Skeletal muscle cell (primary cell): ENCODE results near the gene AQP1.

ENCODE experiments used
- DNase-seq: peaks from one replicate; pipeline ENCODE4 v3.0.0-alpha.2; 2010; ENCODE audit warnings: low read depth
- H3K4me3 ChIP-seq: 2 replicates; pipeline ENCODE4 v1.5.1; 2011; ENCODE audit warnings: low read depth, mild to moderate bottlenecking, control low read depth, low read length, moderate library complexity

AQP1 gene

GRCh38 chr7:30903146-30903545 is 8.5 kb upstream of the AQP1 start:
- H3K4me3 ChIP-seq: no peak overlapping the region
- DNase-seq: no peak

GRCh38 chr7:30904561-30904960 is 7.1 kb upstream of the AQP1 start:
- no peak for DNase-seq
- H3K4me3 ChIP-seq: no peak overlapping the region

GRCh38 chr7:30905078-30906012 is 6.3 kb upstream of the AQP1 start:
- no peak for DNase-seq
- H3K4me3 ChIP-seq: no peak overlapping the region

- DNase-seq: no peak
- H3K4me3 ChIP-seq: no peak overlapping the region
Measured at GRCh38 chr7:30906014-30906413, 5.6 kb upstream of the AQP1 start.

GRCh38 chr7:30906515-30907240 is 5.0 kb upstream of the AQP1 start:
- no peak overlapping the region for H3K4me3 ChIP-seq
- DNase-seq: no peak

GRCh38 chr7:30907527-30908267 is 4.0 kb upstream of the AQP1 start:
- no peak overlapping the region for H3K4me3 ChIP-seq
- no peak for DNase-seq

GRCh38 chr7:30908681-30909080 is 3.0 kb upstream of the AQP1 start:
- H3K4me3 ChIP-seq: no peak overlapping the region
- no peak for DNase-seq

GRCh38 chr7:30909431-30909830 is 2.2 kb upstream of the AQP1 start:
- no peak overlapping the region for H3K4me3 ChIP-seq
- no peak for DNase-seq

- DNase-seq: no peak
- no peak overlapping the region for H3K4me3 ChIP-seq
Measured at GRCh38 chr7:30910411-30911073, 1.1 kb upstream of the AQP1 start.

GRCh38 chr7:30911133-30911532 is 520 bp upstream of the AQP1 start:
- DNase-seq: no peak
- no peak overlapping the region for H3K4me3 ChIP-seq

GRCh38 chr7:30912021-30912730 is 523 bp downstream of the AQP1 start:
- H3K4me3 ChIP-seq: no peak overlapping the region
- DNase-seq: no peak

GRCh38 chr7:30912731-30912985 is 1.0 kb downstream of the AQP1 start:
- no peak for DNase-seq
- H3K4me3 ChIP-seq: no peak overlapping the region

- DNase-seq: no peak
- no peak overlapping the region for H3K4me3 ChIP-seq
Measured at GRCh38 chr7:30912986-30913811, 1.5 kb downstream of the AQP1 start.

- no peak for DNase-seq
- H3K4me3 ChIP-seq: no peak overlapping the region
Measured at GRCh38 chr7:30913821-30914515, 2.3 kb downstream of the AQP1 start.

GRCh38 chr7:30914596-30914995 is 2.9 kb downstream of the AQP1 start:
- no peak overlapping the region for H3K4me3 ChIP-seq
- DNase-seq: no peak

GRCh38 chr7:30915005-30915601 is 3.5 kb downstream of the AQP1 start:
- H3K4me3 ChIP-seq: no peak overlapping the region
- DNase-seq: no peak

- no peak overlapping the region for H3K4me3 ChIP-seq
- DNase-seq: no peak
Measured at GRCh38 chr7:30915751-30916150, 4.1 kb downstream of the AQP1 start.

GRCh38 chr7:30916255-30916654 is 4.6 kb downstream of the AQP1 start:
- no peak overlapping the region for H3K4me3 ChIP-seq
- no peak for DNase-seq
